ELF-1 (cell line): ENCODE measurements around the gene HPSE2.

Source experiments
- DNase-seq: peaks from one replicate; pipeline ENCODE4 v3.0.0-alpha.2; 2016; ENCODE audit warnings: low read depth, low spot score

The HPSE2 gene

DNA sequence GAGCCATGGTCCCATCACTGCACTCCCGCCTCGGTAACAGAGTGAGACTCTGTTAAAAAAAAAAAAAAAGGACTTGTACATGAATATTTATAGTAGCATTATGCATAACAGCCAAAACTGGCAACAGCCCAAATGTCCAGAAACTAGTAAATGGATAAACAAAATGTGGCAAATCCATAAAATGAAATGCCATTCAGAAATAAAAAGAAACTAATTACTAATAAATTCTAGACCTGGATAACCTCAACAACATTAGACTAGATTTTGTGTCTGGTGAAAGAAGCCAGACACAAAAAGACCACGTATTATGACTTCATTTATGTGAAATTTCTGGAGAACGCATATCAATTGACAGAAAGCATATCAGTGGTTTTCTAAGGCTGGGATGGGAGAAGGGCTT is 74.5 kb downstream of the HPSE2 start:
- DNase-seq, result no peak

DNA sequence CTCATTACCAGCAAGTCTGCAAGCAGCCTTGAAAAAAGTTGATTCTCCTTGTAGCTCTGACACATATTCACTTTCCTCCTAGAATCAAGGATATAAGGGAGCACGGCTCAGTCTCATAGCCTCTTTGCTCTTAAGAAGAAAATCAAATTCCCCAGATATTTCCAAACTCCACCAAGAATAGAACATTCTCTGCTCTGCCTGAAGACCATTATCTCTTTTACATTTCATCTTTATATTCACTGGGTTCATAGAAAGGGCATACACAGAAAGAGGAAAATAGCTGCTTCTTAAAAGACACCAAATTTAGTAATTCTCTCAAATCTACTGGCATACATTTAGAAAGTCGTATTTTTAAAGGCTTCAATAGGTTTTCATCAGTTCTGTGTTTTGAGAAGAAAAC is 92.0 kb downstream of the HPSE2 start:
- DNase-seq, result no peak

DNA sequence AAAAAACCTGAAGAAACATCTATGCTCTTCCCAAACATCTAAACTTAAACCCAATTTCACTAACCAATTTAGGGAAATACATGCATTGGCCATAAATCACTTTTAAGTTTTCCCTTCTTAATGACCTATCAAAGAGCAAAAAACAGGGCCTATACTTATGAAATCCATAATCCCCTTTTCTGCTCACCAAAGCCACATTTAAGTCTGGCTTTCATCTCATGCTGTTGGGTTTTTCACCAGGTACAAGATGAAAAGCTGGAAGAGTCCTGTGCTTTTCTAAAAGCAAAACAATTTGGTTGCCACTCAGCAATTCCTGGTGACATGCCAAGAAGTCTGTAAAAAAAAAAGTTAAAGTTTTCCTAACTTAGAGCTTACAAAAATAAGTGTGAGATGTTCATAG is 92.6 kb downstream of the HPSE2 start:
- DNase-seq, result no peak

DNA sequence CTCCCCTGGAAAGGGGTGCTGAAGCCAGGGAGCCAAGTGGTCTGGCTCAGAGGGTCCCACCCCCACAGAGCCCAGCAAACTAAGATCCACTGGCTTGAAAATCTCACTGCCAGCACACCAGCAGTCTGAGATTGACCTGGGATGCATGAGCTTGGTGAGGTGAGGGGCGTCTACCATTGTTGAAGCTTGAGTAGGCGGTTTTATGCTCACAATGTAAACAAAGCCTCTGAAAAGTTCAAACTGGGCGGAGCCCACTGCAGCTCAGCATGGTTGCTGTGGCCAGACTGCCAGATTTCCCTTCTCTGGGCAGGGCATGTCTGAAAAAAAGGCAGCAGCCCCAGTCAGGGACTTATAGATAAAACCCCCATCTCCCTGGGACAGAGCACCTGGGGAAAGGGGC is 102.8 kb downstream of the HPSE2 start:
- DNase-seq, result peak; percentile 66

DNA sequence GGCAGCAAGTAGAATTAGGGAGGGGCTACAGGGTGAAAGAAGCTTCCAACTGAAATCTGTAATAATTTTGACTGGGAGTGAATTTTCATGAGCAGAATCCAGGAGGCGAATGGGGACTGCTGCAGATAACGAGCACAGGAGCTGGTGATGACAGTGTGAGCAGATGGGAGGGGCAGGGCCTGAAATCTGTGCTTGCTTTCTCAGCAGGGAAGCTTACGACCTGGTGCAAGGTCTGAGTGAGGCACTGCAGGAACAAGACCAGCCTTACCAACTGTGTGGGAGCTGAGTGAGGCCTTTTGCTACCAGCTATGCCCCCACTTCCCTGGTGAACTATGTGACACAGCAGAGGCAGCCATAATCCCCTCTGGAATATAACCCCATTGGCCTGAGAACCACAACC is 109.8 kb downstream of the HPSE2 start:
- peak; percentile 12 for DNase-seq

DNA sequence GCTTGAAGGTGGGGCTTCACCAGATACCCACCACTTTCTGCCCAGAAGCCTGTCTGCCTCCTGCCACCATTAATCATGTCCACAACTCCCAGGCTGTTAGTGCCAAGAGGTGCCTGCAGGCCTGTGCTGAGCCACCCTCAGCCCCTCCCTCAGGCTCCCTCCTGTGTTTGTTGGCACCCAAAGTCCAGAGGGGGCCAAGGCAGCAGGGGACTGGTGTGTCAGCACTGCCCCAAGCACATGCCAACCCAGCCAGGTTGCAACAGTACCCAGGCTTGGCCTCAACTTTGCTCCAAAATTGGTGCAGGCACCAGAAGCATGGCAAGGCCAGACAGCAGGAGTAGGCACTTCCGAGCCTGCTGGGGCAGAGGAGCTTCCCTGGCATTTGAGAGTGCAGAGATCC is 111.3 kb downstream of the HPSE2 start:
- DNase-seq, result no peak

DNA sequence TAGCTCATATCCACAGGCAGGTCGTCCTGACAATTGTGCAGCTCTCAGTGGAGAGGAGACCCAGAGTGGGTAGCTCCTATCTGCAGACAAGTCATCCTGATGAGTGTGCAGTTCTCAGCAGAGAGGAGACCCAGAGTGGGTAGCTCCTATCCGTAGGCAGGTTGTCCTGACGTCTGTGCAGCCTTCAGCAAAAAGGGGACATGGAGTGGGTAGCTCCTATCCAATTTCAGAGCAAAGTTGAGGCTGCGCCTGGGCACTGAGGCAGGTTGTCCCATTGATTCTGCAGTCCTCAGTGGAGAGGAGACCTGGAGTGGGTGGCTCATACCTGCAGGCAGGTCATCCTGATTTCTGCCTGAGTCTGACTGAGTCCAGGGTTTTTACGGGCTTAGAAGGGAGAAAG is 111.8 kb downstream of the HPSE2 start:
- DNase-seq, result no peak

DNA sequence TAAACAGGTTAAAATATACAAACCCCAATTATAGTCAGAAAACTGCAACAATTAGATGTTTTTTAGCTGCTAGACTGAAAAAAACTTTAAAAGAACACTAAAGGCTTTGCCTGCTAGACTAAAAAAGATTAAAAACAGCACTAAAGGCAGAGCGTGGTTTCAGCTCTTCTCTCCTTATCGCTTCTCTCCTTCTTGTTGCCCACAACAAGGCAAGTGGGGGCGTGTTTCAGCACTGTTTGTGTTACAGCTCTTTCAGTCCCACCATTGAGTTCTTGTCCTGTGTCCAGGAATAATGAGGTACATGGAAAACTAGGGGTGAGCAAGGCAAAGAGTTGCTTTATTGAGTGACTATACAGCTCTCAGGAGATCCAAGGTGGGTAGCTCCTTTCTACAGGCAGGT is 112.3 kb downstream of the HPSE2 start:
- DNase-seq, result no peak

DNA sequence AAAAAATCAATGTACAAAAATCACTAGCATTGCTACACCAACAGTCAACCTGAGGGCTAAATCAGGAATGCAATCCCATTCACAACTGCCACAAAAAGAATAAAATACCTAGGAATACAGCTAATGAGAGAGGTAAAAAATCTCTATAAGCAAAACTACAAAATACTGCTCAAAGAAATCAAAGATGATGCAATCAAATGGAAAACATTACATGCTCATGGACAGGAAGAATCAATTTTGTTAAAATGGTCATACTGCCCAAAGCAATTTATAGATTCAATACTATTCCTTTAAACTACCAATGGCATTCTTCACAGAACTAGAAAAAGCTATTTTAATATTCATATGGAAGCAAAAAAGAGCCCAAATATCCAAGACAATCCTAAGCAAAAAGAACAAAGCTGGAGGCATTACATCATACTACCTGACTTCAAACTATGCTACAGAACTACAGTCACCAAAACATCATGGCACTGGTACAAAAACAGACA is 116.3 kb downstream of the HPSE2 start:
- DNase-seq, result no peak

DNA sequence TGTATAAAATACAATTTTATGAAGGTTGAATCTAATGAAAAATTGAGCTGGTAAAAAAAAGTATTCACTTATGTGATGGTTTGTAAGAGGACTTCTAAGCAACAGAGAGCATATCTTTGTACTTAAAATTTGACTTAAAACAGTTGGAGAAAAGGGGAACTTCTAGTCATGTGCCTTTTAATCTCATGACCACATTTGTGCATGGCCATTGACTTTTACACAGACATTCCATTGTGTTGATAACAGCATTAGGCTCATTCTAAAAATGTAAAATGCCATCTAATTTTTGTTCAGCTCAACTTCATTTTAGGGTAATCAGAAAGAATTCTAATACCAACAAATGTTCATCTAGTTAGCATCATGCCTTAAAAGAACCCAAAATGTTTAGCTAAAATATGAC is 119.9 kb downstream of the HPSE2 start:
- DNase-seq, result no peak

DNA sequence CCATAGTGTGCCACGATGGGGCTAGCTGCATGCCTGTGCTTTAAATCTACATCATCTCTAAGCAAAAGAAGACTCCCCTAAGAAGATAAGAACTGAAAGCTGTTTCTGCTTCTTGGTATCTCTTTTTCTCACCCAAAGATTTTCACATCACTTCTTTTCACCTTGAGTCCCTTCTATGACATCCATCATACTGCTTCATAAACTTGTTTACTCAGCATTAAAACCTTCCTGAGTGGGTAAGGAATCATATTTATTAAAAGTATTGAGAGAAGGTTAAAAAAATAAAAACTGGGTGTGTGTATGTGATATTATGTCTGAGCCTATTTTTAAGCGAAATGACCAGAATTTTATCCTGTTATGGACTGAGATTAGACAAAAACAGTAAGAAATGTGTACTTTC is 150.3 kb downstream of the HPSE2 start:
- no peak for DNase-seq

DNA sequence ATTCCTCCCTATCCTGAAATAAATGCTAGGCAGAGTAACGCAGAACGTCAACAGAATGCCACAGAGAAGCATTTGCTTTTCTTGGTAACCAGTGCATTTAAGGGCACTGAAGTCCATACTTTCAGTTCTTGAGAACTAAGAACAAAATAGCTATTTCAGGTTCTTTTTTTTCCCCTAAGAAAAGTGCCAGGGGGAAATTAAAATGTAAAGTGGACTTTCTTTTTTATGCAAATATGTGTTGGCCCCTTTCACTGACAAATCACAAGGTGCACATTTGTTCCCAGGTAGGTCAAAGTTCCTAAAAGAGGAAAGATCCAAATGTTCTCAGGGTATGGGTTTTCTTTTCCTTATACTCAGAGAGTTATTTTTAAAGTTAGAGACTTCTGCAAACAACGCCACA is 151.5 kb downstream of the HPSE2 start:
- DNase-seq, result no peak

DNA sequence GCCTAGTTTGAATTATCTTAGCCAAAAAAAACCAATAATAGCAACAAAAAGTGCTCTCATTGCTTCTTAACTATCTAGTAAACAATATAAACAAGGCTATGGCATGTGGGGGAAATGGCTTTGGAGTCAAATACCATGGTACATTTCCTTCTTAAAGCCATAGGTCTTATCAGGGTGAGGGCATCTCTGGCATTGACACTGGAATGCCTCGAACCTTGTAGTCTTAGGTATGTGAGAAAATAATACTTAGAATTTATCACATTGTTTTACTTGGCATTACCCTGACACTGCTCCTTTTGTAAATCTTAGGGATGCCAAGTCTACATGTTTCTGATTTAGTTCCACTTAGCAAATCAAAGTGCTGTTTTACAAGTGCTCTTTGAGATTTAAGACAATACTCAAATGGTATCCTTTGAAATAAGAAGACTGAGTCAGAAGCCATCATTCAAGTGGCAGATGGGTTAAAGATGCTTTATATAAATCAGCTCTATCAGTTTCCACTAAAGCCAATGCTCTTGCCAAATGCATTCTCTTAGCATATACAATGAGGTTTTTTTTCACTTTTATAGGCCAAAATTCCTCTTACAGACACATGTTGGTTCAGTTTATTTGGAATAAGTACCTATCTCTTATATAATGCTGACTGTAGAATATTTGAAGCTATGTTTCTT is 155.2 kb downstream of the HPSE2 start:
- no peak for DNase-seq

DNA sequence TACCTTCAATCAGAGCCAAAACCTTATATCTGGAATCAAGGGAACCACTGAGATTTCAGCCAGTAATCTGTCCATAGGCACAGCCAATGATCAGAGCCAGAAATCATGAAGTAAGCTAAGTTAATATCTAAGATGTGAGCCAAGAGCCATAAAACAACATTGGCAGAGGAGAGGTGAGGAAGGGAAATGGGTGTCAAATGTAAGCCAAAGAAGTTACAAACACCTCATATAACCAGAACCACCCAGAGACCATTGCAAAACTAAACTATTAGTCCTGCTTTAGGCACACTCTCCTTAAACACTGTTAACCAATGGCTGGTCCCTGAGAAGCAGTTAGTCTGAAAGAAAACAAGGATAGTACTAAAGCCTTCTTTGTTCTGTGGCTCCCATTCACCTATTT is 173.1 kb downstream of the HPSE2 start:
- DNase-seq, result no peak

DNA sequence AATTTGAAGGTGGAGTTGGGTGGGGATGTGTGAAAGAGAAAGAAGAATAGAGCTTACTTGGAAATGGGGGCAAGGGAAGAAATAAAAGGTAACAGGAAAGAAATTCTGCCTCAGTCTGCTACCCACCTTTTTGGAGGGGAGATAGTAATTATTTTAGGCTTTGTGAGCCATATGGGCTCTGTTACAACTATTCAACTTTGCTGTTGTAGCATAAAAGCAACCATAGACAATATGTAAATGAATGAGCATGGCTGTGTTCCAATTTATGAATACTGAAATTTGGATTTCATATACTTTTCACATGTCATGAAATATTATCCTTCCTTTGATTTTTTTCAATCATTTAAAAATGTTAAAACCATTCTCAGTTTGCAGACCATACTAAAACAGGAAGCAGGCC is 176.9 kb downstream of the HPSE2 start:
- DNase-seq, result no peak

DNA sequence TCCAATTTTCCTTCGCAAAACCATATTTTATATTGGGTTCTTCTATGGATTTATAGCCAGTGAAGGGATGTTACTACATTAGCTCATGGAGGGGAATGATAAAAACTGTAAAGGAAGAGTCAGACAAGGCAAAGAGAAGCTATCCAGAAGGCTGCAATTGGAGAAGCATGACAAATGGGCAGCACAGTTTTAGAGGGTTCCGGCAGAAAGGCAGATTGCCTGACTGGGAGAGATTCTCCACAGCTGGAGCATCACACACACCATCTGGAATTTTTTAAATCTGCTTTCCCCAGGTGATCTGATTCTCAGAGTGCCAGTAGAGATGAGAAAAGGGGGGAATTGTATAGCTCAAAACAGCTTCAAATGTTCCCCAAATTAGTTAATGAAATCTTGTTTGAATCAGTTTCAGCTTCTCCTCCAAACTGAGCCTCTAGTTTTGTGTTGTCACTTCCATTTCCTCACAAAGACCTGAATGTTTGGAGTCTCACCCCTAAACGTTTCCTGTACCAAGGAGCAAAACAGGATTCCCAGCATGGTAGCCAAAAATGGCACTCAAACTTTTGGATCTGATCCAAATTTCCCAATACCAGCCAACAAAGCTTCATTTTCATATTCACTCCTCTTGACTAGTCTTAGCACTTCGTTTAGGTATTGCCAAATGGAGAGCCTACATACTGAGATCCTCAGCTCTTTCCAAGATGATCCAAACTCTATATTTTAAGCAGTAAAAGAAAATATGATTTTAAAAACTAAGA is 177.5 kb downstream of the HPSE2 start:
- DNase-seq, result no peak

DNA sequence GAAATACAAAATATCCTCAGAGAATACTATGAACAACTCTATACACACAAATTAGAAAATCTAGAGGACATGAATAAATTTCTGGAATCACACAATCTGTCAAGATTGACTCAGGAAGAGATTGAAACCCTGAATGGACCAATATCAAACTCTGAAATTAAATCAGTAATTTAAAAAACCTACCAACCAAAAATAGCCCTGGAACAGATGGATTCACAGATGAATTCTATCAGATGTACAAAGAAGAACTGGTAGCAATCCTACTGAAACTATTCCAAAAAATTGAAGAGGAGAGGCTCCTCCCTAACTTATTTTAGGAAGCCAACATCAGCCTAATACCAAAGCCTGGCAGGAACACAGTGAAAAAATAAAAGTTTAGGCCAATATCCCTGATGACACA is 190.0 kb downstream of the HPSE2 start:
- DNase-seq, result no peak

DNA sequence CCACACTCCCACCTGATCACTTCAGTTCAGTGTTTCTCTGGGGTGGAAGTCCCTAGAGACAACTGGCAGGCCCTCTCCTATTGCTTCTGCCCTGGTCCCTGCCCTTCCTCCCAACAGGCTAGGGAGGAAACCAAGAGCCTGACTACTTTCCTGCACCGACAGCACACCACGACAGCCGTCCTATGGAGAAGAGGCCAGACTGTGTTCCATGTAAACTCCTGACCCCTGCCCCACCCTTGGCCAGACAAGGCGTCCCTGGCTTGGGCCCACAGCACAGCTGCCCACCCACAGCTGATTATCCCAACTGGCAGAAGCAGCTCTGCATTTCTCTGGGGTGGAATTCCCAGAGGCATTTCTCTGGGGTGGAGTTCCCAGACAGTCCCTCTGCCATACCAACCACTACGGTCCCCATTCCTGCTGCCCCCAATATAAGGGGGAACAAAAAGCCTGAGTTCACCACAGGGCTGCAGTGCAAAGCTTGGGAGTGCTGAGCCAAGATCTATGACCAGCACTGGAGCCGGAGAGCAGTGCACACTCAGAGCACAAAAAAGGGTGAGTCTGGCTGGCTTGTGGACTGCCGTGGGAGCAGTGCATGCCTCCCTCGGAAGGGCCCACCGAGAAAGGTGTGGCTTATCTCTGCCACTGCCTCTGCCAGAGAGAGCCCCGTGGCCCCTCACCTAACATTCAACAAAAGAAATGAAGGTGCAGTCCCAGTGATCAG is 193.4 kb downstream of the HPSE2 start:
- DNase-seq, result no peak

DNA sequence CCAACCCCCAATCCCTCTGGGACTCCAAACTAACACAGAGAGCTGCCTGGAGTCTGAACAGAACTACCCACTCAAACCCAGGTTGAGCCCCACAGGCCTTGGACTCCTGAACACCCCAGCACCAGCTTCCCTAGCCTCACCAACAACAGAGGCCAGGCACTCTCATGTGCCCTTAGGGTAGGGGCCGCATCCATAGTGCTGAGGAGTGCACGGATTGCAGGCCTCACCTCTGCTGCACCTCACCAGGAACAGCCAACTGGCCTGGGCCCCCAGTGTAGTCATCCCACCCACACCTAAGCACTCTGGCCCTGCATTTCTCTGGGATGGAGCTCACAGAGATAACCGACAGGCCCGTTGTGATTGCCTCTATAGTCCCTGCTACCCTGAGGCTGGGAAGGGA is 194.2 kb downstream of the HPSE2 start:
- DNase-seq, result no peak

DNA sequence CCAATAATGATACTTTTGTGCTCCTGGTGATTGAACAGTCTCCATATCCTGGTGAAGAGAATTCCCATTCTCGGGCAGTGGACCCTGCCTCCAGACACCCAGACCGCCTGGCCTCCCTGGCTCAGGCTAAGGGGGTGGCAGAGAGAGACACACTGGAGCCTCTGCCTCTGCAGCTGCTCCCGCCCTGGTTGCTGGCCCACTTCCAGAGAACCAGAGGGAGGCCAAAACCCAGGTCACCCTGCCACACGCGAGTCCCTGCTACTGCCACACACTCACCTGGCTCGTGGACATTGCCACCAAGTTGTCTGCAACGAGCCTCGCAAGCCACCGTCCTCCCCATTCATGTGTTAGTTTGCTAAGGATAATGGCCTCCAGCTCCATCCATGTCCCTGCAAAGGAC is 221.8 kb downstream of the HPSE2 start:
- no peak for DNase-seq

DNA sequence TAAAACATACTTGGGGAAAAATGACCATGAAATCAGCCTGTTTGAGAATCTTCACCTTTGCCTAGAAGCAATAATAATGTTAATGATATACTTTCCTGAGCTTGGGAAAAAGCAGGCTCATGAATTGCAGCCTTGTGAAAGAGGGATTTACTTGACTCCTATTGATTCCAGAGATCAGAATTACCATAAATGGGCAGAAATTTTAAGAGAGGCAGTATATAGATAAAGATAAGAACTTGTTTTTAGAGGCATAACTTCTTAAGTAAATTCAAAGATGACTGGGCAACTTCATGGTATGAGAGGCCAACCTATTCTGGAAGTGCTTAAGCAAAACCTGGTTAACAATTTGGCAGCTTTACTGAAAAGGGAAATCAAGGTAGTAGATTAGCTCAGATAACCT is 225.4 kb downstream of the HPSE2 start:
- no peak for DNase-seq

DNA sequence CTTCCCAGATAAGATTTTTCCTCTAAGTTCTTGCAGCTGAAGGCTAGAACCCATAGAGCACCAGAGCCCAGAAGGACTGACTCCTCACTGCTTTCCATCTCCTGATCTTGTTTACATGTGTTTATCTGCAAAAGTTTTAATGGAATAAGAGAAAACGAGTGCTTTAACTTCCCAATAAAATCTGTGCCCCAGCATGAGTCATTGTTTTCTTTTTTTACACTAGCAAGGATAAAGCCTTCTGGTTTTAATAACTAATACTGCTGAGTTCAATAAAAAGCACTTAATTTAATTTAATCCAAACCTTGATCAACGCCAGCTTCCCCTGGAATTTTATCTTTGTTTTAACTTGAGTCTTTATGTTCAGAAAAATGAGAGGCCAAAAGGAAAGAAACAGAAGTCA is 227.6 kb downstream of the HPSE2 start:
- no peak for DNase-seq

DNA sequence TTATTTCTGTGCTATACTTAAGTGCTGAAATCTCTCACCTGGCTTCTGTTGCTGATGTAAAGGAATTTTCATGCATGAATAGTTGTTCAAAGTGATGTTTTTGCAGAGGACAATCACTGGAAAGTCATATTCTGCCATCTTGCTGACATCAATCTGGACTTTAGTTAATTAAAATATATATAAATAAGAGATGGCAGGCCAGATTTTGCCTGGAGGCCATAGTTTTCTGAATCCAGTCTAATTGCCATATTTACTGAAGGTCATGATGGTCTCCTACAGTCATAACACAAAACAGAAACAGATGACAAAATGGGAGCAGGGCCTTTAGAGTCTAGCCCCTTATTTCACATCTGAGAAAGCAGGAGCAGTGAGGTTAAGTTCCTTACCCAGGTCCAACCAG is 228.2 kb downstream of the HPSE2 start:
- DNase-seq, result no peak
